ENCODE measurements around the gene FAM209A.

GRCh38 chr20:56572172-56572571 is 47.6 kb downstream of the FAM209A start:
- no peak for TF ChIP-seq EZH2 (IDR thresholded peaks at IDR 0.05; ENCODE audit: borderline replicate concordance, low read depth, low read length, poor library complexity, severe bottlenecking)
- no peak for TF ChIP-seq CTCF (conservative IDR thresholded peaks at IDR 0.05; ENCODE audit: low read depth, low read length)
